Kidney tubule cell (primary cell): Measurements from ENCODE around the gene OR52B4.
"Not testable (repeated sequence)": the region's sequence is repeated elsewhere in the genome, so short reads cannot be mapped to it uniquely, and the experiment has no call there.

Experiments
- DNase-seq: peaks from one replicate; pipeline ENCODE4 v3.0.0-alpha.2; 2018; ENCODE audit warnings: low spot score

OR52B4 gene

DNA sequence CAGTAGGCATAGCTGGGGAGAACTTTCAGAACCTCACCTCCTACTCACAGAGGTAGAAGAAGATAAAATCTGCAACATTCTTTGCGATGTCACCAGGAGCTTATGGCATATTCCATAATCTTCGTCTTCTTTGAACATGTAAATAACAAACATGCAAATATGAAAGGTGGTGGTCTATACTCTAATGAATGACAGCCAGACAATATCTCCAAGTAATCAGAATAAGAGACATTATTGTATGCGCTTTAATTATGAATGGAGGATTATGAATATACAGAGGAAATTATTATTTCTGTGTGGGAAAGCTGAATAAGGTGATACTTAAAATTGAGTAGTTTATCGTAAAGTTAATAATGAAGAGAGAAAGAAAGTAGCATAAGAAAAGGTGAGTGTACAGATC, at the start of gene OR52B4:
TSS of gene OR52B4 (minus strand) at position 101 of the 400 bp plus-strand sequence. CDS start at position 10, 91 bp downstream.
- no peak for DNase-seq

DNA sequence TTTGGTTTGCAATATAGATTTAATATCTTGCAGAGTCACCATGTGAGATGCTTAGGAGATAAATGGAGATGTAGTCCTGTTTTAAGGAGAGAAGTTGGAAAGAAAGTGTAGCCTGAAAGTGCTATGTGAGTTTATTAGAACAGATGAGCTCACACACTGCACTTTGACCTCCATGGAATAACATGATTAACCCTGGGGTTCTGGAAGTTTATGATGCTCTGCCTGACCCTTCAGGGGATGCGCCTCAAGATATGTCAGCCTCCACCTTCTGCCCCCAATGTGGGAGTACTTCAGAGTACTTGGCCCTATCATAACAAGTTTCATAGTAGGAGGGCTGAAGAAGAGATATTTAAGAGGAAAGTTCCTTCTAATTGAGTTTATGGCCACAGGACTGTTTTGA, 48.6 kb upstream of the OR52B4 start:
- DNase-seq: no peak

DNA sequence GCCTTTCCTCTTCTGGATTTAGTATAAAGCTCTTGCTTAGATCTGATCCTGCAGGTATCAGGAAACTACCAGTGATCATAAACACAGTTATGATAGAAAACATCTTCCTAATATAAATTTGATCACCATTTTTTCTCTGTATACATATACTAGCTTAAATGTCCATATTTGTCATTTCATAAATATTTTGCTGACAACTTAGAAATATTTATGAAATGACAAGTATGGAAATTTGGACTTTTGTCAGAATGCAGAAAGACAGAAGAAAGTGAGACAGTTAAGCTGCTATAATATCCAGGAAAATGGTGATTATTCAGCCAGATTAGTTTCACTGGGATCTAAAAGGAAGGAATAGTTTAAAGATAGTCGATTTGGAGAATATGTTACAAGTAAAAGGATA, 48.1 kb upstream of the OR52B4 start:
- no peak for DNase-seq

DNA sequence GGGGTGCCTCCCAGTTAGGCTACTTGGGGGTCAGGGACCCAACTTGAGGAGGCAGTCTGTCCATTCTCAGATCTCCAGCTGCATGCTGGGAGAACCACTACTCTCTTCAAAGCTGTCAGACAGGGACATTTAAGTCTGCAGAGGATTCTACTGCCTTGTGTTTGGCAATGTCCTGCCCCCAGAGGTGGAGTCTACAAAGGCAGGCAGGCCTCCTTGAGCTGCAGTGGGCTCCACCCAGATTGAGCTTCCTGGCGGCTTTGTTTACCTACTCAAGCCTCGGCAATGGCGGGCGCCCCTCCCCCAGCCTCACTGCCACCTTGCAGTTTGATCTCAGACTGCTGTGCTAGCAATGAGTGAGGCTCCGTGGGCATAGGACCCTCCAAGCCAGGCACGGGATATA, 38.0 kb upstream of the OR52B4 start:
- not testable (repeated sequence) for DNase-seq

DNA sequence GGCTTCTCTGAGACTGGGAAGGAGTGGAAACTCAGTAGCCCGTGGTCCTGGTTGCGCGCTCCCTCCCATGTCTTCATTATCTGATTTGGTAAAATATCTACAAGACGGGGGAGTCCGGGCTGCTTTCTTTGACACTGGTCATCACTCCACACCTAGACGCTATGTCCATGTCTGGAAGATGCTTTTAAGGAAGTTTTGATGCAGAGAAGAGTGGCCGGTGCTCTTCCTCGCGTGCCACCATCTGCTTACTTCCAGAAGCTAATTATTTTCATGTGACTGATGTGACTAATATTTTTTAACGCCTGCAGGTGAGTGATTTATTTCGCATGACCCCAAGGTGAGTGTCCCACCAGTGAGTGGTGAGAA, 25.7 kb upstream of the OR52B4 start:
- DNase-seq: no peak

DNA sequence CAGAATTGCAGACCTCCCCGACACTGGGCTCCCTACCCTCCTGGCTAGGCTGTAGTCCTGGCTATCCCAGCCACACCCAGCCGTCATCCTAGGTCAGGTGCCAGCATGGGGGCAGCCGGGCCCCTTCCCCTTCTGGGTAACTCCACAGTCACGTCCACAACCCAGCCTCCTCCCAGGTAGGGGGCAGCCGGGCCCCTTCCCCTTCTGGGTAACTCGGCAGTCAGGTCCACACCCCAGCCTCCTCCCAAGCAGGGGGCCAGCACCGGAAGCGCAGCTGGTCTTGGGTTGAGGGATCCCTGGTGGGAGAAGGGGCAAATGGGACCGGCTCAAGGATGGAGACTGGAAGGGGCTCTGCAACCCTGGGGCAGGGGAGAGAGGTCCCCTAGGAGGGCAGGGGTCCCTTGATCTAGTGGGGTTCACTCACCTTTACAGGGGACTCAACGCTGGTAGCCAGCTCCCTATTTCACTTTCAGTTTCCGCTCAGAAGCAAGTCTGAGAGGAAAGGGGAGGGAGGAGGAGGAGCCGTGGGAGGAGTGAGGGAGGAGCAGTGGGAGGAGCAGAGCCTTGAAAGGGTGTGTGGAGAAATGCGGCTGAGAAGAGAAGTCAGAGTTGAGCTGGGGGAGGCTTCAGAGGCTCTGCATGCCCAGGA, 25.1 kb upstream of the OR52B4 start, which contains the start of gene TRIM21:
TSS of gene TRIM21 (minus strand) at position 494 of the 649 bp plus-strand sequence. CDS start 3,293 bp downstream, outside the sequence.
- DNase-seq: peak; percentile 85

DNA sequence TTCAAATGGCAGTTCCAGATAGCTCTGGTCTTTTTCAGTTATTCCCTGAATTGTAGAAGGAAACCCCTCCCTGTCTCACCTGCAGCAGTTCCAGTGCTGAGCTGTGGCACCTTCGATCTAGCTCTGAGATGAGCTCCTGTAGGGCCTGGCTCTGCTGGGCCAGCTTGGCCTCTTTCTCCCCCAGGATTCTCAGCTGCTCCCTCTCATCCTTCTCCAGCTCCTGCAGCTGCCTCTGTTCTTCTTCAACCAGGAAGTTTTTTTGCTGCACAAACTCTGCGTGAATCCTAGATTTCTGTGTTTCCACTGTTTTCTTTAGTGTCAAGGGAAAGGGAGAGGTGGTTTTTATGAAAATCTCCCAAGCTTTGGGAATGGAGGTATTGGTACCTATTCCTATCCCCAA, 20.0 kb upstream of the OR52B4 start:
- no peak for DNase-seq

DNA sequence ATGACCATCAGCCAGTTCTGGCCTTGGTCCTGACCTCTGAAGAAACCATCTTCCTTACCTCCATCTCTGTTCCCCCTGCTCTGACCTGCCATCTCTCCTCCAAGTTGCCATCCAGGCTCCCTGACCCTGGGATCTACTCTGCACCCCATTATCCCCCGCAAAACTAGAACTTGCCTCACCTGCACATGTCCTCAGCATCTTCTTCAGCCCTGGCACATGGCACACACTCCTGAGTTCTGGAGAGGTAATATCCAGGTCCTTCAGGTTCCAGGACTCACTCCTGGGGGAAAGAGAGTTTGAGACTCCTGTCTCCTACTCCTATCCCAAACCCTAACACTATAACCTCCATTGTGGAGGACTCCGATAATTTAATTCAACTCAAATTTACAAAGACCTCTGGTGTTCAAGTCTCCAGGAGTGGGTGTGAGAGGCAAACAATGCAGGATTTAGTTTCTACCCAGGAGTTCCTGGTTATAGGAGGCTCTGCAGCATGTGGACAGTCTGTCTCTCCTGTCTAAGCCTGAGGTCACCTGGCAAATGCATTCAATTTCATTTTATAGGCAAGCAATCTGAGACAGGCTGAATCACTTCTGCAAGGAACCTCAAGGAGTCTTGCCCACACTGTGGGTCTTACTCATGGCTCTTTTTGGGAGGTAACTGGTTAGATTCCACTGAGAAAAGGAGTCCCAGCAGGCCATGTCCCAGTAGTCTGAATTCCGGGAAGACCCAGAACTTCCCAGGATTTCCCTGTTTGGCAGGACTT, 18.0 kb upstream of the OR52B4 start:
- no peak for DNase-seq

DNA sequence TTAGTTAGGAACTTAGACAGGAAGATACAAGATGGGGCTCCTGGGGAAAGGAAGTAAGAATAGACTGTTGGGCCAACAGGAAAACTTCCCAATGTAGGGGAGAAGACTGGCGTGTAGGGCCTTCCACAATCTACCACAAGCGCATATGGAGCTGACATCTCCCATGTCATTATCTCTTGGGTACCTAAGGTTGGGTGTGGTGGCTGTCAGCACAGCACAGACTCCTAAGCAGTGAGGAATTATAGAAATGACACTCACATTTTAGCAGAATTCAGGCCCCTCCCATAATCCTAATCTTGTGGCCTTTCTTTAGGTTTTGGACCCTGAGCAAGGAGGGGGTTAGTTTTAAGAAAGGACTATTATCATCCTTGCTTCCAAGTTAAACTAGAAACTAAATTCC, 13.7 kb upstream of the OR52B4 start:
- DNase-seq: no peak

DNA sequence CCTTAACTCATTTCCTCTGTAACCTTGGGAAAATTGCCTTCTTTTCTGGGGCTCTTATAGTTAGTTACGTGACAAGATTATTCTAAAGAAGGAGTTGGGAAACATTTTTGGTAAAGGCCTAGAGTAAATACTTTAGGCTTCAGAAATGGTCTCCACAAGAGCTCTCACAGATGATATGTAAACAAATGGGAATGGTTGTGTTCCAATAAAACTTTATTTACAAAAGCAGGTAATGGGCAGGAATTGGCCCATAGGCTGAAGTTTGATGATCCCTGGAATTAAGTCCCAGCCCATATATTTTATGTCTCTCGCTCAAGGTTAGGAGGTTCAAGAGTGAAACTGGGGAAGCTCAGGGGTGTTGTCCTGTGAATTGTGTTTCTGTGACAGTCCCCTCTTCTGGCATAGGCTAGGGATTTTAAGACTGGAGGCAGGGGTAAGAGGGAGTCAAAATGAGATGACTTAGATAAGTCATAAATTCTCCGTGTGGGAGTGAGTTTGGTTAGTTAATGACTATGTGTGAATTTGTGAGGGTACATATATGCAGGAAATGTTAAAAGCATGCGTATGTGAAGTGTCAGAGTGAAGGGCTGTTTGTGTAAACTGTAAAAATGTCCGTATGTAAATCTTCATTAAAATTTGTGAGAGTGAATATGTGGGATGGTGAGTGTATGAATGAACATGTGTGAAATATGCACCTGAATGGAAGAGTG, 7.4 kb upstream of the OR52B4 start:
- no peak for DNase-seq

DNA sequence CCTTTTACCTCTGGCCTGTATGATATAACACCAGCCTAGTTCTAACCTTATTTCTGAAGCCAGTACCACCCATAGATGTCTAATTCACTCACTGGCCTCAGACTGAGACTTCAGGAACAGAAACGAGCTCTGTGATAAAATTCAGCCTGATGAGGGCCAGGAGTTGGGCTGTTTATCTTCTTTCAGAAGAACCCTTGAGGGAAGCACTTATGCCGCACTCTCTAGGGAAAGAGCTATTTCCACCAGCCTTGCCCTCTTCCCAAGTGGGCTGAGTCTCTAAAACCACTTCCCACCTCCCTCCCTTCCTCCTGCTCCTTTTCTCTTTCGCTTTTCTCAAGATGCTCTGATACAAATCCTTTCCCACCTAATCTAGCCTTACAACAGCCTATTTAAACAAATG, 2.0 kb upstream of the OR52B4 start:
- no peak for DNase-seq

DNA sequence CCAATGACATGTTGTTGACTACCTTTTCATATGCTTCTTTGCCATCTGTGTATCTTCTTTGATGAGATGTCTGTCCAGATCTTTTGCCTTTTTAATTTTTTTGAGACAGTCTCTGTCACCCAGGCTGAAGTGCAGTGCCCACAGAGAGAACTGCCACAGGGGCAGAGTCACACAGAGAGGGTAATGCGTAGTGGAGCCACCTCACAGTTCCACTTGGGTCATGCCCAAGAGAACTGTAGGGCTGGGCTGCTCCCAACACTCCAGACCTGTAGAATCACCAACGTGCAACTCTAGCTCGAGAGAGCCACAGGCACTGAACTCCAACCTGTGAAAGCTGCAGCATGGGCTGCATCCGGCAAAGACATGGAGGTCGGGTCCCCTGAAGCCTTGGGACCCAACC, 20.0 kb downstream of the OR52B4 start:
- DNase-seq: not testable (repeated sequence)

DNA sequence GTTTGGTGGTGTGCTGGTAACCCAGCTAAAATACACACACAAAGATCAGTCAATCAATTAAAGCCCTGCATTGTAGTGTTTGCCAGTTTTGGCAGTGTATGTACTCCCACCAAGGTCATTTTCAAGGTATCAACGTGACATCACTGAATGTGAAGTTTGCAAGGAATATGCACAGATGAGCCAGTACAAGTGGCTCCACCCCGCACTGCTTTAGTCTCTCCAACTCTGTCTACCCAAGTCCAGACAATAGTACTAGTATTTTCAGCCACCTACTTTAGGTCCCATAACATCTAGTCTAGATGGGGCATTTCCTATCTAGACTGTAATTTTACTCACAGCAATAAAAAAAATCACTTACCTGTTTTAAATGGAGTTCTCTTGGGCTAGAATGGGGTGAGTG, 22.8 kb downstream of the OR52B4 start:
- DNase-seq: not testable (repeated sequence)

DNA sequence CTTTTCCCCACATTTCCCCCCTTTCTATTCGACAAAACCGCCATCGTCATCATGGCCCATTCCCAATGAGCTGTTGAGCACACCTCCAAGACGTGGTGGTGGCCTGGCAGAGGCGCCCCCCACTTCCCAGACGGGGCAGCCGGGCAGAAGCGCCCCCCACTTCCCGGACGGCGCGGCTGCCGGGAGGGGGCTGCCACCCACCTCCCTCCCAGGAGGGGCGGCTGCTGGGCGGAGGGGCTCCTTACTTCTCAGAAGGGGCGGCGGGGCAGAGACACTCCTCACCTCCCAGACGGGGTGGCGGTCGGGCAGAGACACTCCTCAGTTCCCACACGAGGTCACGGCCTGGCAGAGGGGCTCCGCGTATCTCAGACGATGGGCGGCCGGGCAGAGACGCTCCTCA, 33.8 kb downstream of the OR52B4 start:
- DNase-seq: not testable (repeated sequence)
